CD4-positive, alpha-beta T cell treated with Interleukin-2 at 100 ng/mL for 4 hours (primary cell): ENCODE measurements around the gene SOX9.
"Not testable (repeated sequence)": the region's sequence is repeated elsewhere in the genome, so short reads cannot be mapped to it uniquely, and the experiment has no call there.

Experiments
- DNase-seq: peaks from one replicate; pipeline ENCODE4 v3.0.0-alpha.2; 2020; ENCODE audit warnings: low spot score

Gene SOX9

GRCh38 chr17:72126575-72127486, 6.0 kb downstream of the SOX9 start:
- DNase-seq, result no peak

- DNase-seq, result no peak
Observed at GRCh38 chr17:72128039-72128438, 7.2 kb downstream of the SOX9 start.

- DNase-seq, result no peak
Observed at GRCh38 chr17:72134608-72135394, 14.0 kb downstream of the SOX9 start.

GRCh38 chr17:72135546-72136325, 14.9 kb downstream of the SOX9 start:
- DNase-seq, result no peak

- no peak for DNase-seq
Observed at GRCh38 chr17:72136692-72137091, 15.9 kb downstream of the SOX9 start.

- DNase-seq, result no peak
Observed at GRCh38 chr17:72137161-72137560, 16.3 kb downstream of the SOX9 start.

GRCh38 chr17:72139212-72139611, 18.4 kb downstream of the SOX9 start:
- no peak for DNase-seq

- no peak for DNase-seq
Observed at GRCh38 chr17:72141336-72141735, 20.5 kb downstream of the SOX9 start.

GRCh38 chr17:72142097-72142496, 21.3 kb downstream of the SOX9 start:
- not testable (repeated sequence) for DNase-seq

- no peak for DNase-seq
Observed at GRCh38 chr17:72142614-72143013, 21.8 kb downstream of the SOX9 start.

GRCh38 chr17:72143245-72143644, 22.4 kb downstream of the SOX9 start:
- DNase-seq, result no peak

GRCh38 chr17:72144101-72144500, 23.3 kb downstream of the SOX9 start:
- DNase-seq, result no peak

- no peak for DNase-seq
Observed at GRCh38 chr17:72145562-72145961, 24.7 kb downstream of the SOX9 start.

GRCh38 chr17:72145962-72146361, 25.1 kb downstream of the SOX9 start:
- DNase-seq, result no peak

GRCh38 chr17:72146371-72146770, 25.6 kb downstream of the SOX9 start:
- DNase-seq, result no peak

GRCh38 chr17:72150632-72151460, 30.0 kb downstream of the SOX9 start:
- DNase-seq, result no peak

GRCh38 chr17:72151565-72152386, 31.0 kb downstream of the SOX9 start:
- DNase-seq, result no peak

- DNase-seq, result no peak
Observed at GRCh38 chr17:72152387-72152929, 31.6 kb downstream of the SOX9 start.

GRCh38 chr17:72158895-72159885, 38.4 kb downstream of the SOX9 start:
- no peak for DNase-seq
